ENCODE measurements around the gene MYO7B.

- no peak for TF ChIP-seq CTCF (IDR thresholded peaks at IDR 0.05 in 8 of 11, conservative IDR thresholded peaks at IDR 0.05 in 3 of 11)
- no peak for TF ChIP-seq POLR2A (IDR thresholded peaks at IDR 0.05)
- TF ChIP-seq POLR2AphosphoS5 (IDR thresholded peaks at IDR 0.05), result no peak
These were observed 24.9 kb downstream of the MYO7B start for GRCh38 chr2:127560201-127560930.
